HepG2 (cell line): ENCODE results near the gene RBMS2. TPM values are rescaled to one million over a fixed set of nuclear protein-coding genes. Genes with fewer than 3 reads are reported as not detected.
A peak's percentile ranks its signal among the peaks of the same experiment; 100 is the strongest.

ENCODE experiments used
- ELF3 ChIP-seq: IDR thresholded peaks from 2 replicates; pipeline ENCODE4 v1.6.1; 2016; ENCODE audit warnings: missing genetic modification reagents, missing compliant biosample characterization
- ERF ChIP-seq: IDR thresholded peaks from 2 replicates; pipeline ENCODE4 v1.6.1; 2018; ENCODE audit warnings: missing biosample characterization, missing genetic modification reagents
- HNRNPUL1 ChIP-seq: fragments of 200-400 bp; formaldehyde crosslinking; IDR thresholded peaks from 2 replicates; pipeline ENCODE4 v1.6.1; 2017; ENCODE audit warnings: low read depth, mild to moderate bottlenecking, low read length, moderate library complexity
- KDM5A ChIP-seq: fragments of 200-600 bp; sonication (generic); IDR thresholded peaks from 2 replicates; pipeline ENCODE4 v1.7.0; 2018; ENCODE audit warnings: antibody characterized with exemption, mild to moderate bottlenecking, low read length, borderline replicate concordance
- KLF11 ChIP-seq: IDR thresholded peaks from 2 replicates; pipeline ENCODE4 v1.6.1; 2016; ENCODE audit warnings: missing compliant biosample characterization
- KLF15 ChIP-seq: sonication (generic); formaldehyde crosslinking; IDR thresholded peaks from 2 replicates; pipeline ENCODE4 v1.8.1; 2023; ENCODE audit warnings: borderline replicate concordance, mild to moderate bottlenecking, inconsistent platforms, missing genetic modification reagents, mixed read lengths
- MED1 ChIP-seq: sonication (generic); formaldehyde crosslinking; IDR thresholded peaks from 2 replicates; pipeline ENCODE4 v1.4.0; 2020; ENCODE audit warnings: missing genetic modification reagents
- MED8 ChIP-seq: sonication (generic); formaldehyde crosslinking; IDR thresholded peaks from 2 replicates; pipeline ENCODE4 v1.8.1; 2023; ENCODE audit warnings: mild to moderate bottlenecking, missing genetic modification reagents; ENCODE audit not compliant: insufficient replicate concordance
- MTA1 ChIP-seq: sonication (generic); formaldehyde crosslinking; IDR thresholded peaks from 2 replicates; pipeline ENCODE4 v1.4.0; 2020; ENCODE audit warnings: missing genetic modification reagents, mild to moderate bottlenecking, borderline replicate concordance
- RBFOX2 ChIP-seq: fragments of 200-400 bp; formaldehyde crosslinking; IDR thresholded peaks from 2 replicates; pipeline ENCODE4 v1.6.1; 2017; ENCODE audit warnings: low read depth, mild to moderate bottlenecking, low read length
- SALL2 ChIP-seq: sonication (generic); formaldehyde crosslinking; IDR thresholded peaks from 2 replicates; pipeline ENCODE4 v1.8.1; 2023; ENCODE audit warnings: mild to moderate bottlenecking, missing genetic modification reagents, inconsistent platforms
- TAF1 ChIP-seq: sonication (generic); formaldehyde crosslinking; IDR thresholded peaks from 2 replicates; pipeline ENCODE4 v1.4.0; 2020; ENCODE audit warnings: missing genetic modification reagents
- ZNF20 ChIP-seq: sonication (generic); formaldehyde crosslinking; IDR thresholded peaks from 2 replicates; pipeline ENCODE4 v1.4.0; 2020; ENCODE audit warnings: mild to moderate bottlenecking, moderate library complexity, missing genetic modification reagents
- ZNF33B ChIP-seq: sonication (generic); formaldehyde crosslinking; IDR thresholded peaks from 2 replicates; pipeline ENCODE4 v1.5.1; 2020; ENCODE audit warnings: mild to moderate bottlenecking, missing genetic modification reagents
- ZNF468 ChIP-seq: sonication (generic); formaldehyde crosslinking; IDR thresholded peaks from 2 replicates; pipeline ENCODE4 v1.8.0; 2022; ENCODE audit warnings: mild to moderate bottlenecking, moderate library complexity, missing genetic modification reagents
- ZNF552 ChIP-seq: sonication (generic); formaldehyde crosslinking; IDR thresholded peaks from 2 replicates; pipeline ENCODE4 v1.9.0; 2022; ENCODE audit warnings: missing genetic modification reagents, mild to moderate bottlenecking, borderline replicate concordance
- ZNF567 ChIP-seq: sonication (generic); formaldehyde crosslinking; IDR thresholded peaks from 2 replicates; pipeline ENCODE4 v1.8.1; 2023; ENCODE audit warnings: mild to moderate bottlenecking, missing genetic modification reagents, borderline replicate concordance
- ZNF569 ChIP-seq: sonication (generic); formaldehyde crosslinking; IDR thresholded peaks from 2 replicates; pipeline ENCODE4 v1.5.0; 2020; ENCODE audit warnings: mild to moderate bottlenecking, missing genetic modification reagents, moderate library complexity, borderline replicate concordance
- ZNF782 ChIP-seq: sonication (generic); formaldehyde crosslinking; IDR thresholded peaks from 2 replicates; pipeline ENCODE4 v1.4.0; 2020; ENCODE audit warnings: missing genetic modification reagents, mild to moderate bottlenecking, borderline replicate concordance
- polyA plus RNA-seq, 8 experiments: library from polyadenylated mRNA; depleted of rRNA in 3 of 8; stranded (reverse) in 7 of 8; unstranded in 1 of 8; fragments of >200 nt; fragmentation: Illumina TruSeq in 4 of 8; extraction: Trizol in 4 of 8; gene quantifications; 2 replicates each; pipeline versions ENCODE4 v1.2.1 to v1.2.3, GENCODE V29; 2011 to 2016; ENCODE audit warnings: low read depth in 4 of 8, missing spikeins in 1 of 8, mixed read lengths in 1 of 8; ENCODE audit not compliant: insufficient read depth in 1 of 8
- total RNA-seq, 5 experiments: library from RNA; depleted of rRNA; stranded (reverse); fragments of >200 nt; fragmentation: Illumina TruSeq; extraction: Trizol; gene quantifications; 2 replicates each; pipeline ENCODE4 v1.2.3, GENCODE V29; 2016; ENCODE audit warnings: low read depth in 1 of 5
- TF ChIP-seq, protein P1 (sequence below): sonication (generic); formaldehyde crosslinking; IDR thresholded peaks from 2 replicates; pipeline ENCODE4 v1.5.1; 2020; ENCODE audit warnings: mild to moderate bottlenecking, moderate library complexity, missing genetic modification reagents
- TF ChIP-seq, protein P2 (sequence below): sonication (generic); formaldehyde crosslinking; IDR thresholded peaks from 2 replicates; pipeline ENCODE4 v1.5.0; 2020; ENCODE audit warnings: mild to moderate bottlenecking, missing genetic modification reagents, moderate library complexity
- TF ChIP-seq, protein P3 (sequence below): sonication (generic); formaldehyde crosslinking; IDR thresholded peaks from 2 replicates; pipeline ENCODE4 v1.5.0; 2020; ENCODE audit warnings: mild to moderate bottlenecking, missing genetic modification reagents
- TF ChIP-seq, protein P4 (sequence below): sonication (generic); formaldehyde crosslinking; IDR thresholded peaks from 2 replicates; pipeline ENCODE4 v1.4.0; 2020; ENCODE audit warnings: missing genetic modification reagents

RBMS2 gene
- total and polyA plus RNA-seq, 2 of the 13 experiments (the other 11 are each of a cell fraction or from before 2014, with no cell fraction given), result 0.53 to 7.4 TPM

DNA sequence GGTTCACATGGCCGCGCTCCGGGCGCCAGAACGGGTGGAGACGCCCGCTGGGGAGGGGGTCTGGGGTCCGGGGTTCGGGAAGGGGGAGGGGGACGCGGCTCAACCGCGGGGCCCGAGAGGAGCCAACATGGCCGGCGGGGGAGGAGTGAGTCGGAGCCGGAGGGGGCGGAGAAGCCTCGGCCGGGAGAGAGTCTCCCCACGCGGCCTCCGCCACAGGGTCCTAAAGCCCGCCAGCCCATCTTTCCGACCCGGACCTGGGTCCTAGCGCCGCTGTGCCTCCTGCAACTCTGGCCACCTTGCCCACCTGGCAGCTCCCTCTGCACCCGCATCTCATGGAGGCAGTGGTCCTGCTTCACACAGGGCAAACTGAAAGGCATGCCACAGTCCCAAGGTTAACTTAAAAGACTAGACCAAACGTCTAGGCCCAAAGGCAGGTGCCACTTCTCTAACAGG, 108.6 kb downstream of the RBMS2 start, which contains the start of gene BAZ2A (continued):
- TF ChIP-seq, protein P1, sequence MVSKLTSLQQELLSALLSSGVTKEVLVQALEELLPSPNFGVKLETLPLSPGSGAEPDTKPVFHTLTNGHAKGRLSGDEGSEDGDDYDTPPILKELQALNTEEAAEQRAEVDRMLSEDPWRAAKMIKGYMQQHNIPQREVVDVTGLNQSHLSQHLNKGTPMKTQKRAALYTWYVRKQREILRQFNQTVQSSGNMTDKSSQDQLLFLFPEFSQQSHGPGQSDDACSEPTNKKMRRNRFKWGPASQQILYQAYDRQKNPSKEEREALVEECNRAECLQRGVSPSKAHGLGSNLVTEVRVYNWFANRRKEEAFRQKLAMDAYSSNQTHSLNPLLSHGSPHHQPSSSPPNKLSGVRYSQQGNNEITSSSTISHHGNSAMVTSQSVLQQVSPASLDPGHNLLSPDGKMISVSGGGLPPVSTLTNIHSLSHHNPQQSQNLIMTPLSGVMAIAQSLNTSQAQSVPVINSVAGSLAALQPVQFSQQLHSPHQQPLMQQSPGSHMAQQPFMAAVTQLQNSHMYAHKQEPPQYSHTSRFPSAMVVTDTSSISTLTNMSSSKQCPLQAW, result 0 out of 2 replicates have a peak, but pooled peaks have one; percentile 15
- no peak for TF ChIP-seq ZNF20 (CRISPR knock-in tag)
- peak; percentile 79 for TF ChIP-seq ELF3 (CRISPR knock-in tag)
- TF ChIP-seq ZNF569, result no peak
- TF ChIP-seq ERF (CRISPR knock-in tag), result peak; percentile 84
- 0 out of 2 replicates have a peak, but pooled peaks have one; percentile 42 for TF ChIP-seq KLF11 (CRISPR knock-in tag)
- TF ChIP-seq RBFOX2, result peak; percentile 61
- peak; percentile 76; the same call in 1 of the 2 replicates for TF ChIP-seq MTA1 (CRISPR knock-in tag)
- peak; percentile 58; the same call in 1 of the 2 replicates for TF ChIP-seq SALL2 (CRISPR knock-in tag)
- TF ChIP-seq ZNF782 (CRISPR knock-in tag), result no peak
- peak; percentile 60 for TF ChIP-seq MED1 (CRISPR knock-in tag)
- TF ChIP-seq TAF1 (CRISPR knock-in tag), result peak; percentile 64; the same call in 1 of the 2 replicates
- TF ChIP-seq, protein P2, sequence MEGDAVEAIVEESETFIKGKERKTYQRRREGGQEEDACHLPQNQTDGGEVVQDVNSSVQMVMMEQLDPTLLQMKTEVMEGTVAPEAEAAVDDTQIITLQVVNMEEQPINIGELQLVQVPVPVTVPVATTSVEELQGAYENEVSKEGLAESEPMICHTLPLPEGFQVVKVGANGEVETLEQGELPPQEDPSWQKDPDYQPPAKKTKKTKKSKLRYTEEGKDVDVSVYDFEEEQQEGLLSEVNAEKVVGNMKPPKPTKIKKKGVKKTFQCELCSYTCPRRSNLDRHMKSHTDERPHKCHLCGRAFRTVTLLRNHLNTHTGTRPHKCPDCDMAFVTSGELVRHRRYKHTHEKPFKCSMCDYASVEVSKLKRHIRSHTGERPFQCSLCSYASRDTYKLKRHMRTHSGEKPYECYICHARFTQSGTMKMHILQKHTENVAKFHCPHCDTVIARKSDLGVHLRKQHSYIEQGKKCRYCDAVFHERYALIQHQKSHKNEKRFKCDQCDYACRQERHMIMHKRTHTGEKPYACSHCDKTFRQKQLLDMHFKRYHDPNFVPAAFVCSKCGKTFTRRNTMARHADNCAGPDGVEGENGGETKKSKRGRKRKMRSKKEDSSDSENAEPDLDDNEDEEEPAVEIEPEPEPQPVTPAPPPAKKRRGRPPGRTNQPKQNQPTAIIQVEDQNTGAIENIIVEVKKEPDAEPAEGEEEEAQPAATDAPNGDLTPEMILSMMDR (CRISPR knock-in tag), result no peak
- no peak for TF ChIP-seq ZNF33B (CRISPR knock-in tag)
- TF ChIP-seq ZNF552 (CRISPR knock-in tag), result 0 out of 2 replicates have a peak, but pooled peaks have one; percentile 78
- TF ChIP-seq, protein P3, sequence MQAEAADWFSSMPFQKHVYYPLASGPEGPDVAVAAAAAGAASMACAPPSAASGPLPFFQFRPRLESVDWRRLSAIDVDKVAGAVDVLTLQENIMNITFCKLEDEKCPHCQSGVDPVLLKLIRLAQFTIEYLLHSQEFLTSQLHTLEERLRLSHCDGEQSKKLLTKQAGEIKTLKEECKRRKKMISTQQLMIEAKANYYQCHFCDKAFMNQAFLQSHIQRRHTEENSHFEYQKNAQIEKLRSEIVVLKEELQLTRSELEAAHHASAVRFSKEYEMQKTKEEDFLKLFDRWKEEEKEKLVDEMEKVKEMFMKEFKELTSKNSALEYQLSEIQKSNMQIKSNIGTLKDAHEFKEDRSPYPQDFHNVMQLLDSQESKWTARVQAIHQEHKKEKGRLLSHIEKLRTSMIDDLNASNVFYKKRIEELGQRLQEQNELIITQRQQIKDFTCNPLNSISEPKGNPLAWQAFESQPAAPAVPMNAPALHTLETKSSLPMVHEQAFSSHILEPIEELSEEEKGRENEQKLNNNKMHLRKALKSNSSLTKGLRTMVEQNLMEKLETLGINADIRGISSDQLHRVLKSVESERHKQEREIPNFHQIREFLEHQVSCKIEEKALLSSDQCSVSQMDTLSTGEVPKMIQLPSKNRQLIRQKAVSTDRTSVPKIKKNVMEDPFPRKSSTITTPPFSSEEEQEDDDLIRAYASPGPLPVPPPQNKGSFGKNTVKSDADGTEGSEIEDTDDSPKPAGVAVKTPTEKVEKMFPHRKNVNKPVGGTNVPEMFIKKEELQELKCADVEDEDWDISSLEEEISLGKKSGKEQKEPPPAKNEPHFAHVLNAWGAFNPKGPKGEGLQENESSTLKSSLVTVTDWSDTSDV (CRISPR knock-in tag), result no peak
- TF ChIP-seq, protein P4, sequence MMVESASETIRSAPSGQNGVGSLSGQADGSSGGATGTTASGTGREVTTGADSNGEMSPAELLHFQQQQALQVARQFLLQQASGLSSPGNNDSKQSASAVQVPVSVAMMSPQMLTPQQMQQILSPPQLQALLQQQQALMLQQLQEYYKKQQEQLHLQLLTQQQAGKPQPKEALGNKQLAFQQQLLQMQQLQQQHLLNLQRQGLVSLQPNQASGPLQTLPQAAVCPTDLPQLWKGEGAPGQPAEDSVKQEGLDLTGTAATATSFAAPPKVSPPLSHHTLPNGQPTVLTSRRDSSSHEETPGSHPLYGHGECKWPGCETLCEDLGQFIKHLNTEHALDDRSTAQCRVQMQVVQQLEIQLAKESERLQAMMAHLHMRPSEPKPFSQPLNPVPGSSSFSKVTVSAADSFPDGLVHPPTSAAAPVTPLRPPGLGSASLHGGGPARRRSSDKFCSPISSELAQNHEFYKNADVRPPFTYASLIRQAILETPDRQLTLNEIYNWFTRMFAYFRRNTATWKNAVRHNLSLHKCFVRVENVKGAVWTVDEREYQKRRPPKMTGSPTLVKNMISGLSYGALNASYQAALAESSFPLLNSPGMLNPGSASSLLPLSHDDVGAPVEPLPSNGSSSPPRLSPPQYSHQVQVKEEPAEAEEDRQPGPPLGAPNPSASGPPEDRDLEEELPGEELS (CRISPR knock-in tag), result no peak
- TF ChIP-seq KDM5A, result no peak; the same call in 1 of the 2 replicates
- no peak for TF ChIP-seq HNRNPUL1
- TF ChIP-seq ZNF567 (CRISPR knock-in tag), result no peak
- no peak for TF ChIP-seq MED8 (CRISPR knock-in tag)
- TF ChIP-seq ZNF468 (CRISPR knock-in tag), result no peak
- peak; percentile 75; the same call in 1 of the 2 replicates for TF ChIP-seq KLF15 (CRISPR knock-in tag)
